IMR-90 (cell line): ENCODE results near the gene SVBP.

Experiments
- BHLHE40 ChIP-seq: fragments of 150-350 bp; IDR thresholded peaks from 2 replicates; pipeline ENCODE4 v1.6.1; 2016; ENCODE audit warnings: mild to moderate bottlenecking, low read depth, low read length
- CEBPB ChIP-seq: IDR thresholded peaks from 2 replicates; pipeline ENCODE4 v1.6.1; 2012; ENCODE audit warnings: low read depth, low read length, improper control_type of control experiment
- CHD1 ChIP-seq: IDR thresholded peaks from 2 replicates; pipeline ENCODE4 v1.6.1; 2012; ENCODE audit warnings: low read depth, low read length, improper control_type of control experiment
- CTCF ChIP-seq: conservative IDR thresholded peaks from 2 replicates; pipeline ENCODE4 v1.5.1; 2012; ENCODE audit warnings: mild to moderate bottlenecking, low read depth, low read length, improper control_type of control experiment
- FOS ChIP-seq: fragments of 150-350 bp; IDR thresholded peaks from 2 replicates; pipeline ENCODE4 v1.6.1; 2016; ENCODE audit warnings: low read depth, low read length
- MAFK ChIP-seq: IDR thresholded peaks from 2 replicates; pipeline ENCODE4 v1.6.1; 2012; ENCODE audit warnings: low read depth, low read length, improper control_type of control experiment
- MXI1 ChIP-seq: IDR thresholded peaks from 2 replicates; pipeline ENCODE4 v1.6.1; 2012; ENCODE audit warnings: low read depth, mild to moderate bottlenecking, low read length, moderate library complexity, borderline replicate concordance
- POLR2A ChIP-seq: IDR thresholded peaks from 2 replicates; pipeline ENCODE4 v1.6.1; 2012; ENCODE audit warnings: mild to moderate bottlenecking, low read depth, low read length
- RAD21 ChIP-seq: IDR thresholded peaks from 2 replicates; pipeline ENCODE4 v1.6.1; 2012; ENCODE audit warnings: low read length, improper control_type of control experiment
- RCOR1 ChIP-seq: IDR thresholded peaks from 2 replicates; pipeline ENCODE4 v1.6.1; 2012; ENCODE audit warnings: mild to moderate bottlenecking, low read length, improper control_type of control experiment; ENCODE audit not compliant: insufficient replicate concordance
- RFX5 ChIP-seq: IDR thresholded peaks from 2 replicates; pipeline ENCODE4 v1.8.0; 2012; ENCODE audit warnings: low read depth, mild to moderate bottlenecking, low read length, moderate library complexity
- SMC3 ChIP-seq: fragments of 150-350 bp; IDR thresholded peaks from 2 replicates; pipeline ENCODE4 v1.6.1; 2016; ENCODE audit warnings: low read depth, mild to moderate bottlenecking, antibody characterized with exemption, low read length, moderate library complexity
- USF2 ChIP-seq: fragments of 150-350 bp; IDR thresholded peaks from 2 replicates; pipeline ENCODE4 v1.6.1; 2017; ENCODE audit warnings: mild to moderate bottlenecking, antibody characterized with exemption, low read length, low read depth
- TF ChIP-seq, protein P1 (sequence below): fragments of 150-350 bp; IDR thresholded peaks from 2 replicates; pipeline ENCODE4 v1.6.1; 2016; ENCODE audit warnings: low read depth, mild to moderate bottlenecking, low read length, moderate library complexity, borderline replicate concordance

DNA sequence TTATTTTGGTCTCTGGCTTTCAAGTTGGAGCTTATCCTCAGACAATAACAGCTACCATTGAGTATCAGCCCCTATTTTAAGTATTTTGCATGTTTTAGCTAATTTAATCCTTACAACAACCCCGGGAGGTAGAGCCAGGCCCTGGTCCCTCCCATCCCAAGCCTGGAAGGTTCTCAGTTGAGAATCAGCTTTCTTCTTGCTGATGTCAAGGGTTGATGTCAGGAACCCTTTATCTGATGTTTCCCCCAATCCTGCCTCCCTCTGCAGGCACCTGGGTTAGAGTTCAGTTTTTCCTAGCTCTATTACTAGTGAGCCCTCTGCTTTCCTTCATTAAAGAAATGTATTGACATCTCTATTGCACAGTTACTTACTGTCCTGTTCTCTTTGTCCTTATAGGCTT is 3.6 kb upstream of the SVBP start:
- TF ChIP-seq CTCF (no peak), POLR2A (no peak), FOS (no peak), RFX5 (no peak), CEBPB (no peak), USF2 (no peak), MXI1 (no peak), RAD21 (no peak), CHD1 (no peak), SMC3 (no peak), MAFK (no peak), BHLHE40 (no peak), RCOR1 (no peak)
- TF ChIP-seq, protein P1, sequence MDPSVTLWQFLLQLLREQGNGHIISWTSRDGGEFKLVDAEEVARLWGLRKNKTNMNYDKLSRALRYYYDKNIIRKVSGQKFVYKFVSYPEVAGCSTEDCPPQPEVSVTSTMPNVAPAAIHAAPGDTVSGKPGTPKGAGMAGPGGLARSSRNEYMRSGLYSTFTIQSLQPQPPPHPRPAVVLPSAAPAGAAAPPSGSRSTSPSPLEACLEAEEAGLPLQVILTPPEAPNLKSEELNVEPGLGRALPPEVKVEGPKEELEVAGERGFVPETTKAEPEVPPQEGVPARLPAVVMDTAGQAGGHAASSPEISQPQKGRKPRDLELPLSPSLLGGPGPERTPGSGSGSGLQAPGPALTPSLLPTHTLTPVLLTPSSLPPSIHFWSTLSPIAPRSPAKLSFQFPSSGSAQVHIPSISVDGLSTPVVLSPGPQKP, result no peak
